ENCODE data around the gene KMT2C.

Gene KMT2C

GRCh38 chr7:152133804-152134203 is 302.0 kb downstream of the KMT2C start:
- no peak for DNase-seq

GRCh38 chr7:152132812-152133211 is 303.0 kb downstream of the KMT2C start:
- no peak for DNase-seq

- no peak for DNase-seq
Observed at GRCh38 chr7:152131981-152132494, 303.8 kb downstream of the KMT2C start.

- no peak for DNase-seq
Observed at GRCh38 chr7:152130658-152131590, 304.9 kb downstream of the KMT2C start.

- DNase-seq = no peak
Observed at GRCh38 chr7:152129682-152130081, 306.1 kb downstream of the KMT2C start.

GRCh38 chr7:152128741-152129461 is 306.9 kb downstream of the KMT2C start:
- DNase-seq = no peak

GRCh38 chr7:152128252-152128651 is 307.6 kb downstream of the KMT2C start:
- no peak for DNase-seq

- DNase-seq = no peak
Observed at GRCh38 chr7:152127229-152127628, 308.6 kb downstream of the KMT2C start.

GRCh38 chr7:152126741-152127140 is 309.1 kb downstream of the KMT2C start:
- DNase-seq = no peak

- DNase-seq = no peak
Observed at GRCh38 chr7:152122540-152122939, 313.3 kb downstream of the KMT2C start.

GRCh38 chr7:152121432-152121831 is 314.4 kb downstream of the KMT2C start:
- DNase-seq = no peak

- DNase-seq = no peak
Observed at GRCh38 chr7:152120776-152121175, 315.0 kb downstream of the KMT2C start.

- no peak for DNase-seq
Observed at GRCh38 chr7:152120210-152120609, 315.6 kb downstream of the KMT2C start.

GRCh38 chr7:152117356-152117755 is 318.4 kb downstream of the KMT2C start:
- DNase-seq = no peak

GRCh38 chr7:152115021-152115718 is 320.6 kb downstream of the KMT2C start:
- no peak for DNase-seq

- DNase-seq = no peak
Observed at GRCh38 chr7:152112829-152113228, 323.0 kb downstream of the KMT2C start.

- DNase-seq = no peak
Observed at GRCh38 chr7:152108359-152108758, 327.4 kb downstream of the KMT2C start.

GRCh38 chr7:152107945-152108344 is 327.9 kb downstream of the KMT2C start:
- no peak for DNase-seq

GRCh38 chr7:152106990-152107389 is 328.8 kb downstream of the KMT2C start:
- no peak for DNase-seq

- no peak for DNase-seq
Observed at GRCh38 chr7:152105205-152105604, 330.6 kb downstream of the KMT2C start.

GRCh38 chr7:152103691-152104090 is 332.1 kb downstream of the KMT2C start:
- no peak for DNase-seq

- no peak for DNase-seq
Observed at GRCh38 chr7:152103066-152103465, 332.7 kb downstream of the KMT2C start.

GRCh38 chr7:152097330-152097729 is 338.5 kb downstream of the KMT2C start:
- DNase-seq = no peak

Measured in NCI-H748 treated with DMSO at 0.1 percent for 48 hours (cell line).